ENCODE measurements around the gene NME7. TPM values are rescaled to one million over a fixed set of nuclear protein-coding genes. Genes with fewer than 3 reads are reported as not detected.

Gene NME7
- total RNA-seq, 1 experiment from 2014 or later = 13.8 TPM

DNA sequence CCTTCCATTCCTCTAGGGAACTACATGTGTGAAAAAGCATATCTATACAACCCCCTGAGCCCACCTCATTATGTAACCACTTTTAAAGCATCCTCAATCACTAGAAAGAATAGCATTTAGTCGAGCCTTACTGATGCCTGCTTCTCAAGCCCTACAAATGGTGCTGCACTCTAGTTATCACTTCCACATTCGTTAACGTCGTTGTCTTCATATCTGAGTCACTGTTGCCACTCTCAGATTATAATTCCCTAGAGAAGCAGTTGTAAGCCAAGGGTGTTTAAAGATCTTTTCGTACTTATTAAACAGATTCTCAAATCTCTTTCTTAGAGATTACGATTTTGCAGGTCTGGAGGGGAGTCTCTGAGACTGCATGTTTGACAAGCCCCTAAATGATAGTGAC is 244.6 kb downstream of the NME7 start:
- H3K4me1 Mint-ChIP-seq = peaks cover 6% of the 10 kb centered on the region
- H3K36me3 Mint-ChIP-seq = peaks cover 29% of the 10 kb centered on the region
- no peak for ATAC-seq
- POLR2A ChIA-PET = no interaction called here
- H3K27me3 Mint-ChIP-seq (ENCODE audit: low read depth) = no peaks in the 10 kb centered on the region
- no peak for DNase-seq (ENCODE audit: low spot score)
- TF ChIP-seq KAT7 (CRISPR knock-in tag; IDR thresholded peaks at IDR 0.05; ENCODE audit: borderline replicate concordance) = no peak
- TF ChIP-seq, protein P1, sequence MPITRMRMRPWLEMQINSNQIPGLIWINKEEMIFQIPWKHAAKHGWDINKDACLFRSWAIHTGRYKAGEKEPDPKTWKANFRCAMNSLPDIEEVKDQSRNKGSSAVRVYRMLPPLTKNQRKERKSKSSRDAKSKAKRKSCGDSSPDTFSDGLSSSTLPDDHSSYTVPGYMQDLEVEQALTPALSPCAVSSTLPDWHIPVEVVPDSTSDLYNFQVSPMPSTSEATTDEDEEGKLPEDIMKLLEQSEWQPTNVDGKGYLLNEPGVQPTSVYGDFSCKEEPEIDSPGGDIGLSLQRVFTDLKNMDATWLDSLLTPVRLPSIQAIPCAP (CRISPR knock-in tag; IDR thresholded peaks at IDR 0.05) = no peak
- TF ChIP-seq, protein P2, sequence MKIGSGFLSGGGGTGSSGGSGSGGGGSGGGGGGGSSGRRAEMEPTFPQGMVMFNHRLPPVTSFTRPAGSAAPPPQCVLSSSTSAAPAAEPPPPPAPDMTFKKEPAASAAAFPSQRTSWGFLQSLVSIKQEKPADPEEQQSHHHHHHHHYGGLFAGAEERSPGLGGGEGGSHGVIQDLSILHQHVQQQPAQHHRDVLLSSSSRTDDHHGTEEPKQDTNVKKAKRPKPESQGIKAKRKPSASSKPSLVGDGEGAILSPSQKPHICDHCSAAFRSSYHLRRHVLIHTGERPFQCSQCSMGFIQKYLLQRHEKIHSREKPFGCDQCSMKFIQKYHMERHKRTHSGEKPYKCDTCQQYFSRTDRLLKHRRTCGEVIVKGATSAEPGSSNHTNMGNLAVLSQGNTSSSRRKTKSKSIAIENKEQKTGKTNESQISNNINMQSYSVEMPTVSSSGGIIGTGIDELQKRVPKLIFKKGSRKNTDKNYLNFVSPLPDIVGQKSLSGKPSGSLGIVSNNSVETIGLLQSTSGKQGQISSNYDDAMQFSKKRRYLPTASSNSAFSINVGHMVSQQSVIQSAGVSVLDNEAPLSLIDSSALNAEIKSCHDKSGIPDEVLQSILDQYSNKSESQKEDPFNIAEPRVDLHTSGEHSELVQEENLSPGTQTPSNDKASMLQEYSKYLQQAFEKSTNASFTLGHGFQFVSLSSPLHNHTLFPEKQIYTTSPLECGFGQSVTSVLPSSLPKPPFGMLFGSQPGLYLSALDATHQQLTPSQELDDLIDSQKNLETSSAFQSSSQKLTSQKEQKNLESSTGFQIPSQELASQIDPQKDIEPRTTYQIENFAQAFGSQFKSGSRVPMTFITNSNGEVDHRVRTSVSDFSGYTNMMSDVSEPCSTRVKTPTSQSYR (CRISPR knock-in tag; IDR thresholded peaks at IDR 0.05) = no peak
- TF ChIP-seq, protein P3, sequence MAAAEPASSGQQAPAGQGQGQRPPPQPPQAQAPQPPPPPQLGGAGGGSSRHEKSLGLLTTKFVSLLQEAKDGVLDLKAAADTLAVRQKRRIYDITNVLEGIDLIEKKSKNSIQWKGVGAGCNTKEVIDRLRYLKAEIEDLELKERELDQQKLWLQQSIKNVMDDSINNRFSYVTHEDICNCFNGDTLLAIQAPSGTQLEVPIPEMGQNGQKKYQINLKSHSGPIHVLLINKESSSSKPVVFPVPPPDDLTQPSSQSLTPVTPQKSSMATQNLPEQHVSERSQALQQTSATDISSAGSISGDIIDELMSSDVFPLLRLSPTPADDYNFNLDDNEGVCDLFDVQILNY (CRISPR knock-in tag; IDR thresholded peaks at IDR 0.05) = no peak
- no peak for TF ChIP-seq ZBTB21 (CRISPR knock-in tag; IDR thresholded peaks at IDR 0.05; ENCODE audit: borderline replicate concordance)
- no peak for TF ChIP-seq GTF2I (CRISPR knock-in tag; conservative IDR thresholded peaks at IDR 0.05)
- TF ChIP-seq, protein P4, sequence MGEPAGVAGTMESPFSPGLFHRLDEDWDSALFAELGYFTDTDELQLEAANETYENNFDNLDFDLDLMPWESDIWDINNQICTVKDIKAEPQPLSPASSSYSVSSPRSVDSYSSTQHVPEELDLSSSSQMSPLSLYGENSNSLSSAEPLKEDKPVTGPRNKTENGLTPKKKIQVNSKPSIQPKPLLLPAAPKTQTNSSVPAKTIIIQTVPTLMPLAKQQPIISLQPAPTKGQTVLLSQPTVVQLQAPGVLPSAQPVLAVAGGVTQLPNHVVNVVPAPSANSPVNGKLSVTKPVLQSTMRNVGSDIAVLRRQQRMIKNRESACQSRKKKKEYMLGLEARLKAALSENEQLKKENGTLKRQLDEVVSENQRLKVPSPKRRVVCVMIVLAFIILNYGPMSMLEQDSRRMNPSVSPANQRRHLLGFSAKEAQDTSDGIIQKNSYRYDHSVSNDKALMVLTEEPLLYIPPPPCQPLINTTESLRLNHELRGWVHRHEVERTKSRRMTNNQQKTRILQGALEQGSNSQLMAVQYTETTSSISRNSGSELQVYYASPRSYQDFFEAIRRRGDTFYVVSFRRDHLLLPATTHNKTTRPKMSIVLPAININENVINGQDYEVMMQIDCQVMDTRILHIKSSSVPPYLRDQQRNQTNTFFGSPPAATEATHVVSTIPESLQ (CRISPR knock-in tag; IDR thresholded peaks at IDR 0.05) = no peak
- TF ChIP-seq, protein P5, sequence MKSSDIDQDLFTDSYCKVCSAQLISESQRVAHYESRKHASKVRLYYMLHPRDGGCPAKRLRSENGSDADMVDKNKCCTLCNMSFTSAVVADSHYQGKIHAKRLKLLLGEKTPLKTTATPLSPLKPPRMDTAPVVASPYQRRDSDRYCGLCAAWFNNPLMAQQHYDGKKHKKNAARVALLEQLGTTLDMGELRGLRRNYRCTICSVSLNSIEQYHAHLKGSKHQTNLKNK (CRISPR knock-in tag; IDR thresholded peaks at IDR 0.05) = no peak
- no peak for TF ChIP-seq ZNF138 (CRISPR knock-in tag; conservative IDR thresholded peaks at IDR 0.05)
- TF ChIP-seq ZNF317 (CRISPR knock-in tag; IDR thresholded peaks at IDR 0.05; ENCODE audit: borderline replicate concordance, low read depth) = no peak
- TF ChIP-seq, protein P6, sequence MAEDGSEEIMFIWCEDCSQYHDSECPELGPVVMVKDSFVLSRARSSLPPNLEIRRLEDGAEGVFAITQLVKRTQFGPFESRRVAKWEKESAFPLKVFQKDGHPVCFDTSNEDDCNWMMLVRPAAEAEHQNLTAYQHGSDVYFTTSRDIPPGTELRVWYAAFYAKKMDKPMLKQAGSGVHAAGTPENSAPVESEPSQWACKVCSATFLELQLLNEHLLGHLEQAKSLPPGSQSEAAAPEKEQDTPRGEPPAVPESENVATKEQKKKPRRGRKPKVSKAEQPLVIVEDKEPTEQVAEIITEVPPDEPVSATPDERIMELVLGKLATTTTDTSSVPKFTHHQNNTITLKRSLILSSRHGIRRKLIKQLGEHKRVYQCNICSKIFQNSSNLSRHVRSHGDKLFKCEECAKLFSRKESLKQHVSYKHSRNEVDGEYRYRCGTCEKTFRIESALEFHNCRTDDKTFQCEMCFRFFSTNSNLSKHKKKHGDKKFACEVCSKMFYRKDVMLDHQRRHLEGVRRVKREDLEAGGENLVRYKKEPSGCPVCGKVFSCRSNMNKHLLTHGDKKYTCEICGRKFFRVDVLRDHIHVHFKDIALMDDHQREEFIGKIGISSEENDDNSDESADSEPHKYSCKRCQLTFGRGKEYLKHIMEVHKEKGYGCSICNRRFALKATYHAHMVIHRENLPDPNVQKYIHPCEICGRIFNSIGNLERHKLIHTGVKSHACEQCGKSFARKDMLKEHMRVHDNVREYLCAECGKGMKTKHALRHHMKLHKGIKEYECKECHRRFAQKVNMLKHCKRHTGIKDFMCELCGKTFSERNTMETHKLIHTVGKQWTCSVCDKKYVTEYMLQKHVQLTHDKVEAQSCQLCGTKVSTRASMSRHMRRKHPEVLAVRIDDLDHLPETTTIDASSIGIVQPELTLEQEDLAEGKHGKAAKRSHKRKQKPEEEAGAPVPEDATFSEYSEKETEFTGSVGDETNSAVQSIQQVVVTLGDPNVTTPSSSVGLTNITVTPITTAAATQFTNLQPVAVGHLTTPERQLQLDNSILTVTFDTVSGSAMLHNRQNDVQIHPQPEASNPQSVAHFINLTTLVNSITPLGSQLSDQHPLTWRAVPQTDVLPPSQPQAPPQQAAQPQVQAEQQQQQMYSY (CRISPR knock-in tag; IDR thresholded peaks at IDR 0.05) = no peak
- TF ChIP-seq, protein P7, sequence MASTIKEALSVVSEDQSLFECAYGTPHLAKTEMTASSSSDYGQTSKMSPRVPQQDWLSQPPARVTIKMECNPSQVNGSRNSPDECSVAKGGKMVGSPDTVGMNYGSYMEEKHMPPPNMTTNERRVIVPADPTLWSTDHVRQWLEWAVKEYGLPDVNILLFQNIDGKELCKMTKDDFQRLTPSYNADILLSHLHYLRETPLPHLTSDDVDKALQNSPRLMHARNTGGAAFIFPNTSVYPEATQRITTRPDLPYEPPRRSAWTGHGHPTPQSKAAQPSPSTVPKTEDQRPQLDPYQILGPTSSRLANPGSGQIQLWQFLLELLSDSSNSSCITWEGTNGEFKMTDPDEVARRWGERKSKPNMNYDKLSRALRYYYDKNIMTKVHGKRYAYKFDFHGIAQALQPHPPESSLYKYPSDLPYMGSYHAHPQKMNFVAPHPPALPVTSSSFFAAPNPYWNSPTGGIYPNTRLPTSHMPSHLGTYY (CRISPR knock-in tag; IDR thresholded peaks at IDR 0.05) = no peak
- TF ChIP-seq, protein P8, sequence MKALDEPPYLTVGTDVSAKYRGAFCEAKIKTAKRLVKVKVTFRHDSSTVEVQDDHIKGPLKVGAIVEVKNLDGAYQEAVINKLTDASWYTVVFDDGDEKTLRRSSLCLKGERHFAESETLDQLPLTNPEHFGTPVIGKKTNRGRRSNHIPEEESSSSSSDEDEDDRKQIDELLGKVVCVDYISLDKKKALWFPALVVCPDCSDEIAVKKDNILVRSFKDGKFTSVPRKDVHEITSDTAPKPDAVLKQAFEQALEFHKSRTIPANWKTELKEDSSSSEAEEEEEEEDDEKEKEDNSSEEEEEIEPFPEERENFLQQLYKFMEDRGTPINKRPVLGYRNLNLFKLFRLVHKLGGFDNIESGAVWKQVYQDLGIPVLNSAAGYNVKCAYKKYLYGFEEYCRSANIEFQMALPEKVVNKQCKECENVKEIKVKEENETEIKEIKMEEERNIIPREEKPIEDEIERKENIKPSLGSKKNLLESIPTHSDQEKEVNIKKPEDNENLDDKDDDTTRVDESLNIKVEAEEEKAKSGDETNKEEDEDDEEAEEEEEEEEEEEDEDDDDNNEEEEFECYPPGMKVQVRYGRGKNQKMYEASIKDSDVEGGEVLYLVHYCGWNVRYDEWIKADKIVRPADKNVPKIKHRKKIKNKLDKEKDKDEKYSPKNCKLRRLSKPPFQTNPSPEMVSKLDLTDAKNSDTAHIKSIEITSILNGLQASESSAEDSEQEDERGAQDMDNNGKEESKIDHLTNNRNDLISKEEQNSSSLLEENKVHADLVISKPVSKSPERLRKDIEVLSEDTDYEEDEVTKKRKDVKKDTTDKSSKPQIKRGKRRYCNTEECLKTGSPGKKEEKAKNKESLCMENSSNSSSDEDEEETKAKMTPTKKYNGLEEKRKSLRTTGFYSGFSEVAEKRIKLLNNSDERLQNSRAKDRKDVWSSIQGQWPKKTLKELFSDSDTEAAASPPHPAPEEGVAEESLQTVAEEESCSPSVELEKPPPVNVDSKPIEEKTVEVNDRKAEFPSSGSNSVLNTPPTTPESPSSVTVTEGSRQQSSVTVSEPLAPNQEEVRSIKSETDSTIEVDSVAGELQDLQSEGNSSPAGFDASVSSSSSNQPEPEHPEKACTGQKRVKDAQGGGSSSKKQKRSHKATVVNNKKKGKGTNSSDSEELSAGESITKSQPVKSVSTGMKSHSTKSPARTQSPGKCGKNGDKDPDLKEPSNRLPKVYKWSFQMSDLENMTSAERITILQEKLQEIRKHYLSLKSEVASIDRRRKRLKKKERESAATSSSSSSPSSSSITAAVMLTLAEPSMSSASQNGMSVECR (CRISPR knock-in tag; IDR thresholded peaks at IDR 0.05; ENCODE audit: borderline replicate concordance) = no peak
- no peak for TF ChIP-seq FOXK1 (CRISPR knock-in tag; IDR thresholded peaks at IDR 0.05)
- H3K27ac Mint-ChIP-seq = no peak overlapping the region
- H3K9me3 Mint-ChIP-seq = no peaks in the 10 kb centered on the region
- CTCF ChIA-PET = no interaction called here
- H3K4me3 Mint-ChIP-seq = no peak overlapping the region

Data from WTC11 (cell line).